ENCODE data around the gene CYP27C1.

The CYP27C1 gene

DNA sequence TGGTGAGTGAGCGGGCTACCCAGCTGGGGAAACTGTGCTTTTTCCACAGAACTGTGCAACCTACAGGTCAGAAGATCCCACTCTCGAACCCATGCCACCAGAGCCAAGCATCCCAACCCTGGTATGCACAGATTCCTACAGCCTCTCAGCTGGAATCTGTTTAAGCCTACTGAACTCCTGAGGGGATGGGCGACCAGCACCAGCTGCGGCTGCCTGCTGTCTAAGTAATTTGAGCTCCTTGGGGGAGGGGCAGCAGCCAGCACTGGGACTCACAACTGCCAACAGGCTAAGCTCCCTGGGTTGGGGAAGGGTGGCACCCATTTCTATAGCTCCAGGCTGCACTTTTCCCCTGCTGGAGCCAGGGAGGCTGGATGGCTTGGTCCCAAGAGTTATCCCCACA is 11.8 kb downstream of the CYP27C1 start:
- Histone ChIP-seq H2AFZ (ENCODE audit: low read length) (no peak overlapping the region), H3K79me2 (ENCODE audit: insufficient read depth, low read length) (no peaks in the 10 kb centered on the region), H3F3A (ENCODE audit: low read depth) (no peaks in the 10 kb centered on the region), H4K20me1 (ENCODE audit: insufficient read depth, low read length, poor library complexity, severe bottlenecking) (no peaks in the 10 kb centered on the region), H3K9ac (ENCODE audit: low read depth, low read length, poor library complexity, severe bottlenecking) (no peak overlapping the region), H3K9me2 (replicated peaks; ENCODE audit: low read depth, low read length) (no peaks in the 10 kb centered on the region), H3K36me3 (ENCODE audit: insufficient read depth, low read length) (no peaks in the 10 kb centered on the region), H3K4me2 (ENCODE audit: low read depth, low read length, poor library complexity, severe bottlenecking) (no peak overlapping the region), H3K9me3 (ENCODE audit: insufficient read depth, low read depth, low read length) (no peaks in the 10 kb centered on the region), H3K4me3 (ENCODE audit: low read length, poor library complexity, severe bottlenecking) (no peak overlapping the region), H3K27me3 (ENCODE audit: insufficient read depth, low read length, poor library complexity, severe bottlenecking) (no peaks in the 10 kb centered on the region), H3K4me1 (ENCODE audit: insufficient read depth, low read length, poor library complexity, severe bottlenecking) (no peaks in the 10 kb centered on the region)
- TF ChIP-seq, protein P1, sequence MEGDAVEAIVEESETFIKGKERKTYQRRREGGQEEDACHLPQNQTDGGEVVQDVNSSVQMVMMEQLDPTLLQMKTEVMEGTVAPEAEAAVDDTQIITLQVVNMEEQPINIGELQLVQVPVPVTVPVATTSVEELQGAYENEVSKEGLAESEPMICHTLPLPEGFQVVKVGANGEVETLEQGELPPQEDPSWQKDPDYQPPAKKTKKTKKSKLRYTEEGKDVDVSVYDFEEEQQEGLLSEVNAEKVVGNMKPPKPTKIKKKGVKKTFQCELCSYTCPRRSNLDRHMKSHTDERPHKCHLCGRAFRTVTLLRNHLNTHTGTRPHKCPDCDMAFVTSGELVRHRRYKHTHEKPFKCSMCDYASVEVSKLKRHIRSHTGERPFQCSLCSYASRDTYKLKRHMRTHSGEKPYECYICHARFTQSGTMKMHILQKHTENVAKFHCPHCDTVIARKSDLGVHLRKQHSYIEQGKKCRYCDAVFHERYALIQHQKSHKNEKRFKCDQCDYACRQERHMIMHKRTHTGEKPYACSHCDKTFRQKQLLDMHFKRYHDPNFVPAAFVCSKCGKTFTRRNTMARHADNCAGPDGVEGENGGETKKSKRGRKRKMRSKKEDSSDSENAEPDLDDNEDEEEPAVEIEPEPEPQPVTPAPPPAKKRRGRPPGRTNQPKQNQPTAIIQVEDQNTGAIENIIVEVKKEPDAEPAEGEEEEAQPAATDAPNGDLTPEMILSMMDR (conservative IDR thresholded peaks at IDR 0.05; ENCODE audit: low read length): no peak
- no peak for TF ChIP-seq EZH2phosphoT487 (IDR thresholded peaks at IDR 0.05; ENCODE audit: borderline replicate concordance)

DNA sequence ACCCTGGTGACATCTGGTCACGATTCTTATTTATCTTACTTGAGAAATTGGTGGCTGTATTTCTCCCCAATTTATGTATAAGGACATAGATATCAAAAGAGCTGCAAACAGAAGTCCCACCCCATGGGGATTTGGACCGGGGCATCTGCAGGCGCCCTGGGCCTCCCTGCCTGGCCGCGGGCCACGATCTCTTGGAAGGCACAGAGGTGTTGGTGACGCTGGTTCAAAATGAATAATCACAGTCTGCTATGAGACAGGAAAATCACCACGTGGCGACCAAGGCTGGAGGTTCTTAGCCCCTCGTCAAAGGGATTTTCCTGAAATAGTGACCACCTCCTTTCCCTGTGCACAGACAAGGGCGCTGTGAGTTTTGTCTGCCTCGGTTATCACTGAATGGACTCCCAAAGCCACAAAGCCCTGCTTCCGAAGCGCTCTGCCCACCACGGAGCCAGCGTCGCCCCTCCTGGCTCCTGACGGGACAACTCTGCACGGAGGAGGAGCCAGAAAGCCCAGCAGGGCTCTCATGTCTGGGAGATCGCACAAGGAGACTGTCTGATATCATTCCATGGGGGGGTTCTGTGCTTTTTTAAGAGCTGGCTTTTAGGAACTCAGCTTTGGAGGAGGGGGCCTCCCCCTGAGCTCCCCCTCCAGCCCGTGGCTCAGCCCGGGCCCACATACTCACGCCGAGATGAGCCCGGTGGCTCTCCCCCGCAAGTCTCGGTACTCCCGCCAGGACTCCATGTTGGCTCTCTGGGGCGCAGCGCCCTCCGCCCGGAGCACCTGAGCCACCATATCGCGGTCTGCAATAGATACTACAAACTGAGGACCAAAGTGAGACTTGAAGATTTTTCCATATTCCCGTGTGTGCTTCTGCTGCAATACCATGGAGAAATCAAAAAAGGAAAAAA is 14.6 kb downstream of the CYP27C1 start:
- H3K79me2 ChIP-seq (ENCODE audit: insufficient read depth, low read length): no peaks in the 10 kb centered on the region
- H2AFZ ChIP-seq (ENCODE audit: low read length): no peak overlapping the region
- no peaks in the 10 kb centered on the region for H3K4me1 ChIP-seq (ENCODE audit: insufficient read depth, low read length, poor library complexity, severe bottlenecking)
- H3K9me2 ChIP-seq (replicated peaks; ENCODE audit: low read depth, low read length): no peaks in the 10 kb centered on the region
- no peak for TF ChIP-seq EZH2phosphoT487 (IDR thresholded peaks at IDR 0.05; ENCODE audit: borderline replicate concordance)
- TF ChIP-seq, protein P1 (conservative IDR thresholded peaks at IDR 0.05; ENCODE audit: low read length): no peak
- H3K9me3 ChIP-seq (ENCODE audit: insufficient read depth, low read depth, low read length): no peaks in the 10 kb centered on the region
- H3F3A ChIP-seq (ENCODE audit: low read depth): no peaks in the 10 kb centered on the region
- no peak overlapping the region for H3K9ac ChIP-seq (ENCODE audit: low read depth, low read length, poor library complexity, severe bottlenecking)
- no peak overlapping the region for H3K4me3 ChIP-seq (ENCODE audit: low read length, poor library complexity, severe bottlenecking)
- H4K20me1 ChIP-seq (ENCODE audit: insufficient read depth, low read length, poor library complexity, severe bottlenecking): no peaks in the 10 kb centered on the region
- no peaks in the 10 kb centered on the region for H3K27me3 ChIP-seq (ENCODE audit: insufficient read depth, low read length, poor library complexity, severe bottlenecking)
- no peaks in the 10 kb centered on the region for H3K36me3 ChIP-seq (ENCODE audit: insufficient read depth, low read length)
- no peak overlapping the region for H3K4me2 ChIP-seq (ENCODE audit: low read depth, low read length, poor library complexity, severe bottlenecking)

DNA sequence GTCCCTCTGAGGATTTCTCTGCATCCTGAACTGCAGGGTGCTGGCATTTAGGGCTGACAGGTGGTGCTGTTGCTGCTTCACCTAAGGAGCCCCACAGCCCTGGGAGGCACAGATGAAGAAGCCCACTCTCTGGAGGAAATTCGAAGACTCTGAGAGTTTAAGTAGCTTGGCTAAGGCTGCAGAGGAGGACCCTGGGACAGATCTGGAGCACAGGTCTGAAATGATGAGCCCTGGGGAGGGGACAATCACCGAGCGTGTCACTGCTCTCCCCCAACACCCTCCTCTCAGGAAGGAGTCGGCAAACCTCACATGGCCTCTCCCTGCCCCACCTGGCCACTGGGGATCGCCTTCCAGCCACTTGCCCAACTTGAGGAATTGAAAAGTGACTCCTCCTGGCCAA is 18.6 kb downstream of the CYP27C1 start:
- H3F3A ChIP-seq (ENCODE audit: low read depth): no peaks in the 10 kb centered on the region
- no peaks in the 10 kb centered on the region for H3K36me3 ChIP-seq (ENCODE audit: insufficient read depth, low read length)
- no peak overlapping the region for H3K4me3 ChIP-seq (ENCODE audit: low read length, poor library complexity, severe bottlenecking)
- H3K27me3 ChIP-seq (ENCODE audit: insufficient read depth, low read length, poor library complexity, severe bottlenecking): no peaks in the 10 kb centered on the region
- TF ChIP-seq EZH2phosphoT487 (IDR thresholded peaks at IDR 0.05; ENCODE audit: borderline replicate concordance): no peak
- TF ChIP-seq, protein P1 (conservative IDR thresholded peaks at IDR 0.05; ENCODE audit: low read length): 0 out of 2 replicates have a peak, but pooled peaks have one; percentile 13
- H3K79me2 ChIP-seq (ENCODE audit: insufficient read depth, low read length): no peaks in the 10 kb centered on the region
- H3K4me2 ChIP-seq (ENCODE audit: low read depth, low read length, poor library complexity, severe bottlenecking): no peak overlapping the region
- no peaks in the 10 kb centered on the region for H3K9me2 ChIP-seq (replicated peaks; ENCODE audit: low read depth, low read length)
- H4K20me1 ChIP-seq (ENCODE audit: insufficient read depth, low read length, poor library complexity, severe bottlenecking): no peaks in the 10 kb centered on the region
- H2AFZ ChIP-seq (ENCODE audit: low read length): no peak overlapping the region
- H3K9ac ChIP-seq (ENCODE audit: low read depth, low read length, poor library complexity, severe bottlenecking): no peak overlapping the region
- H3K4me1 ChIP-seq (ENCODE audit: insufficient read depth, low read length, poor library complexity, severe bottlenecking): peaks cover 6% of the 10 kb centered on the region
- no peaks in the 10 kb centered on the region for H3K9me3 ChIP-seq (ENCODE audit: insufficient read depth, low read depth, low read length)
